ENCODE measurements around the gene SF3A2. TPM values are rescaled to one million over a fixed set of nuclear protein-coding genes. Genes with fewer than 3 reads are reported as not detected.

Gene SF3A2
- total and polyA plus RNA-seq, 4 donors, result 37.2 to 113 (median 63.0) TPM

GRCh38 chr19:2210987-2211740, 25.5 kb upstream of the SF3A2 start:
- H3K27ac ChIP-seq (ENCODE audit: low read depth in 1 of 2, low read length in 1 of 2), result no peak overlapping the region
- peaks cover 0 to 2% (median 0%) of the 10 kb centered on the region in 4 donors for H3K9me3 ChIP-seq (ENCODE audit: control insufficient read depth in 4 of 4, insufficient read depth in 3 of 4, low read length in 3 of 4)
- H3K27me3 ChIP-seq (ENCODE audit: control insufficient read depth in 3 of 3, insufficient read depth in 3 of 3, low read length in 2 of 3), result no peaks in the 10 kb centered on the region
- no peak for TF ChIP-seq CTCF (IDR thresholded peaks at IDR 0.05; ENCODE audit: control extremely low read depth, extremely low read depth)
- H3K9ac ChIP-seq (ENCODE audit: insufficient read depth in 1 of 2, low read length in 2 of 2), result no peak overlapping the region
- ATAC-seq (ENCODE audit: insufficient read depth, low FRiP score) (no peak), DNase-seq (no peak)
- H3K4me3 ChIP-seq, result no peak overlapping the region
- peaks cover 0 to 16% (median 11%) of the 10 kb centered on the region in 5 donors for H3K4me1 ChIP-seq (ENCODE audit: control insufficient read depth in 5 of 5, insufficient read depth in 5 of 5, low read length in 5 of 5)
- WGBS, 2 donors, result 94 to 97% methylated on average over 33 of the region's 33 CpGs
- H3K36me3 ChIP-seq (ENCODE audit: control insufficient read depth in 4 of 4, insufficient read depth in 4 of 4, low read length in 4 of 4), result peaks cover 15 to 78% (median 28%) of the 10 kb centered on the region in 4 donors

- no peaks in the 10 kb centered on the region for H3K27me3 ChIP-seq (ENCODE audit: control insufficient read depth in 3 of 3, insufficient read depth in 3 of 3, low read length in 2 of 3)
- no peak overlapping the region for H3K4me3 ChIP-seq
- H3K27ac ChIP-seq (ENCODE audit: low read depth in 1 of 2, low read length in 1 of 2), result peak overlapping the region in 1 of 2 donors; percentile 59
- TF ChIP-seq CTCF (IDR thresholded peaks at IDR 0.05; ENCODE audit: control extremely low read depth, extremely low read depth), result no peak
- H3K9me3 ChIP-seq (ENCODE audit: control insufficient read depth in 4 of 4, insufficient read depth in 3 of 4, low read length in 3 of 4), result peaks cover 0 to 4% (median 0%) of the 10 kb centered on the region in 4 donors
- 86 to 90% methylated on average over 20 to 21 of the region's 21 CpGs for WGBS, 2 donors
- H3K4me1 ChIP-seq (ENCODE audit: control insufficient read depth in 5 of 5, insufficient read depth in 5 of 5, low read length in 5 of 5), result peaks cover 0 to 16% (median 9%) of the 10 kb centered on the region in 5 donors
- ATAC-seq (ENCODE audit: insufficient read depth, low FRiP score) (peak; percentile 67), DNase-seq (no peak)
- peaks cover 8 to 83% (median 34%) of the 10 kb centered on the region in 4 donors for H3K36me3 ChIP-seq (ENCODE audit: control insufficient read depth in 4 of 4, insufficient read depth in 4 of 4, low read length in 4 of 4)
- no peak overlapping the region for H3K9ac ChIP-seq (ENCODE audit: insufficient read depth in 1 of 2, low read length in 2 of 2)
Measured at GRCh38 chr19:2212861-2213711, 23.5 kb upstream of the SF3A2 start.

- Histone ChIP-seq H3K4me3 (no peak overlapping the region), H3K27ac (ENCODE audit: low read depth in 1 of 2, low read length in 1 of 2) (peak overlapping the region in 1 of 2 donors; percentile 30), H3K27me3 (ENCODE audit: control insufficient read depth in 3 of 3, insufficient read depth in 3 of 3, low read length in 2 of 3) (no peaks in the 10 kb centered on the region), H3K9ac (ENCODE audit: insufficient read depth in 1 of 2, low read length in 2 of 2) (no peak overlapping the region), H3K4me1 (ENCODE audit: control insufficient read depth in 5 of 5, insufficient read depth in 5 of 5, low read length in 5 of 5) (peaks cover 0 to 16% (median 6%) of the 10 kb centered on the region in 5 donors), H3K9me3 (ENCODE audit: control insufficient read depth in 4 of 4, insufficient read depth in 3 of 4, low read length in 3 of 4) (peaks cover 0 to 4% (median 0%) of the 10 kb centered on the region in 4 donors), H3K36me3 (ENCODE audit: control insufficient read depth in 4 of 4, insufficient read depth in 4 of 4, low read length in 4 of 4) (peaks cover 8 to 85% (median 35%) of the 10 kb centered on the region in 4 donors)
- ATAC-seq (ENCODE audit: insufficient read depth, low FRiP score) (no peak), DNase-seq (peak; percentile 55 to 76 (median 55))
- WGBS, 2 donors, result 78 to 82% methylated on average over 26 of the region's 26 CpGs
- no peak for TF ChIP-seq CTCF (IDR thresholded peaks at IDR 0.05; ENCODE audit: control extremely low read depth, extremely low read depth)
Measured at GRCh38 chr19:2213799-2214198, 22.8 kb upstream of the SF3A2 start.

Data from lung (tissue), 12 donors.